HG02571 (cell line): ENCODE results near the gene COMMD7.
"Not testable (repeated sequence)": the region's sequence is repeated elsewhere in the genome, so short reads cannot be mapped to it uniquely, and the experiment has no call there.

Source experiments
- ATAC-seq: cut with Tn5 transposase; IDR thresholded peaks from one replicate; pipeline ENCODE4 v1.9.1; 2021; ENCODE audit warnings: mild to moderate bottlenecking, moderate library complexity; ENCODE audit not compliant: unreplicated experiment

The COMMD7 gene

DNA sequence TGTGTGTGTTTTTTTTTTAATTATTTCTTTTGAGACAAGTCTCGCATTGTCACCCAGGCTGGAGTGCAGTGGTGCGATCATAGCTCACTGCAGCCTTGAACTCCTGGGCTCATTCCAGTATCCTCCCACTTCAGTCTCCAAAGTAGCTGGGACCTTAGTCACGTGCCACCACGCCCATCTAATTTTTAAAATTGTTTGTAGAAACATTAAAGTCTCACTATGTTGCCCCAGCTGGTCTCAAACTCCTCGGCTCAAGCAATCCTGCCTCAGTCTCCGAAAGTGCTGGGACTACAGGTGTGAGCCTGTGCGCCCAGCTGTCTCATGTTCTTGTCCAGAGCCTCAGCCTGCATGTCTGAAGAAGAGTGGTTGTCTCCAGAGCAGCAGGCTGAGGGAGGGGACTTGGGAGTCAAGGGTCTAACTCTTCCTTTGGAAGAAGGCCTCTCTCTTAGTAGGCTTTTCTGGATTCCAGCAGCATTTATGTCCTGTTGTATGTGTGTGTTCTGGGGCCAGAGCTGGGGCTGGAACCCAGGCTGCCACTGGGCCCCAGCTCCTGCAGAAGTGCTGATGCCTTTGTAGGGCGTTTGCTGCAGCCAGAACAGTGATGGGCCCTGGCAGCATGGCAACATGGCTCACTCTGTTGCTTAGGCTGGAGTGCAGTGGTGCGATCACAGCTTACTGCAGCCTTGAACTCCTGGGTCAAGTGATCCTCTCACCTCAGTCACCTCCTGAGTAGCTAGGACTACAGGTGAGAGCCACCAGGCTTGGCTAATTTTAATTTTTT is 24.3 kb upstream of the COMMD7 start:
- no peak for ATAC-seq

DNA sequence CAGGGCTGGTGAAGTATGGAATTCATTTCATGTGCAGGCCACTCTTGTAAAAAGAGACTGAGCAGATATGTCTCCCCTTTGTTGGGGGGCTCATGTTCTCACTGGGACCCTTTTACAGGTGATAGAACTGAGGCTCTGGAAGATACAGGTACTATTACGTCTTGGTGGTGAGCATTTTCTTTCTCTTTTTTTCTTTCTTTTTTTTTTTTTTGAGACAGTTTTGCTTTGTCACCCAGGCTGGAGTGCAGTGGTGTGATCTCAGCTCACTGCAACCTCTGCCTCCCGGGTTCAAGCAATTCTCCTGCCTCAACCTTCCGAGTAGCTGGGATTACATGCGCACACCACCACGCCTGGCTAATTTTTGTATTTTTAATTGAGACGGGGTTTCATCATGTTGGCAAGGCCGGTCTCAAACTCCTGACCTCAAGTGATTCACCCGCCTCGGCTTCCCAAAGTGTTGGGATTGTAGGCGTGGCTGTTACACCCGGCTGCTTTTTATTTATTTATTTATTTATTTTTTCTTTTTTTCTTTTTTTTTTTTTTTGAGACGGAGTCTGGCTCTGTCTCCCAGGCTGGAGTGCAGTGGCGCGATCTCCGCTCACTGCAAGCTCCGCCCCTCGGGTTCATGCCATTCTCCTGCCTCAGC is 22.1 kb upstream of the COMMD7 start:
- not testable (repeated sequence) for ATAC-seq

DNA sequence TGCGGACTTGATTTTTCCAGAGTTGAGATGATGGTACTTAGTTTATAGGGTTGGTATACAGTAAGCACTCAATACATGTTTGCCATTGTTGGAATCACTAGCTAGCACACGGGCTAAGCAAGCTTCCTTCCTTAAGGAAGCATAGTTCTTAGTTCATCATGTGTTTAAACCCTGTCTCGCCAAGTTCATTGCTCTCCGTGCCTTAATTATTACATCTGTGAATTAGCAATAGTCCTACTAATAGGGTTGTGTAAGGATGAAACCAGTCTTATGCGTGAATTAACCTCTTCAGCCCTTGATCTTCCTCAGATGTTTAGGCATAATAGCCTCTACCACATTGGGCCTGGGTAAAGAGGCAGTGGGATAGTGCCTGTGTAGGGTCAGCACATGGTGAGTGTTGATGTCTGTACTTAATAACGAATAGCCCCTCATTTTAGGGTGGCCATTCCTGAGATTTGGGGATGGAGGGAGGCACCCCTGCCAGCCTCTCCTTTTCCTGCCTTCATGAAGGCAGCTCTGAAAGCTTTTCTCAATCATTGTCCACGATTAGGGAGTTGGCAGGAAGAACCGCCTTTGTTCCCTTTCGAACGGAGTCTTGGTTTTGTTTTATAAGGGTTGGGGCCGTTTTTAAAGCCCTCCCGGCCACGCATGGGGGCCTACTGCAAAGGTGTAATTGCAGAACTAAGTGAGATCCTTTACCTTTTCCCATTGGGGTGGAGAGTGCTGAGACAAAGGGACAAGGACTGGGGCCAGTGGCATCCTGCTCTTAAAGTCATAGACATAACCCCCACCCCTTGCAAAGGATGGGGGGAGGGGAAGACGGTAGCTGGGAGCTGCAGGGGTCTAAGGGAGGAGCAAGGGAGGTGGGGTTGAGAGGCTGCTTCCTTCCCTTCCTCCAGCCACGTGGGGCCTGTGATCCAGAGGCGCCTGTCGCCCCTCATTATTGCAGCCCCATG is 21.0 kb upstream of the COMMD7 start:
- ATAC-seq, result no peak

DNA sequence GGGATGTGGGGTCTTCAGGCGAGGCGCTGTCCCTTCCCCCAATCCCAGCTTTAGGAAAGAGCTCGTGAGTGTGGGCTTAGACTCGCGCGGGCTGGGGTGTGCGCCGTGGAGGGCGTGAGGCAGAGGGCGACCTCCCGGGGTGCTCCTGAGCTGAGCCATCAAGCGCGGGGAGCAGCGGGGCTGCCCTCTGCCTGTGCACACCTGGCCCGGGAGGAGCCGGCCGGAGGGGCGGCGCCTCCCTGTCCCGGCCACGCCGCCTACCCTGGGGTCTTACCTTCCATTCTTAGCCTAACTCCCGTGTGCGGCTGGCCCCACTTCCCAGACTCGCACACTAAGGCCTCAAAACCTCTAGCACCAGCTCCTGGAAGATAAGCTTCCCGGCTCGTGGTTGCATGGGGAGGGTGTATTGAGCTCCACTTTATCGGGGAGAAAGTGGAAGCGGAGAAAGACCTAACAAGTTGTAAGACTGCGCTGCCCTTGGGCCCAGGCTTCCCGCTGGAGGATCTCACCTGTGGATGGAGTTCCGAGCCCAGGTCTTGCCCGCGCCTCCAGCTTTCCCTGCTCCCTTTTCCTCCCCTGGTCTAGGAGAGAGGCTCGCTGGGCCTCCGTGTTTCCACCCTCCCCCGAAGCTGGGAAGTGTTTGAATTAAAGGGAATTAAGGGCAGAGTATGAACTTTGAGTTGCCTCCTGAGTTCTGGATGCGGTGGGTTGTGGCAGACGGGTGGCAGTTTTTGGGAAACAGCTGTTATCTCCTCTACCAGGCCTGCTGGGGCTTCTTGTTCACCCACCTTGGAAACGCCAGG is 20.1 kb upstream of the COMMD7 start:
- no peak for ATAC-seq

DNA sequence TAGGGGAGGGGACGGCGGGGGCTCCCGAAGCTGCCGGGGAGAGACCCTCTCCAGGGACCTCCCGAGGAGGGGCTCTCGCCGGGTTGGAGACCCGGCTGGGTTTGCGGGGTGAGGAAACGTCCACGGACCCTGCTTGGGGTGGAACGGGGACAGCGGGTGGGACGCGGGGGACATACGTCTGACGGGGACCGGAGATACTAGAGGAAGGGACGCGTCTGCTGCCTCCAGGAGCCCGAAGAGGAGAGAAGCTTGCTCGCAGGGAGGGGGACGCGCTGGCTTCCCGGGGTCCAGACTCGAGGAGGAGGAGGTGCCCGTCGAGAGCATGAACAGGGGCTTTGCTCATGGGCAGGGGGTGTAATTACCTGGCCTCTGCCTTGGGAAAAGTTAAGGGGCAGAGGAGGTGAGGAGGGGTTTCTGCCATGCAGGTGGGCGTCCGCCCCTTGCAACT is 19.5 kb upstream of the COMMD7 start:
- ATAC-seq, result no peak

DNA sequence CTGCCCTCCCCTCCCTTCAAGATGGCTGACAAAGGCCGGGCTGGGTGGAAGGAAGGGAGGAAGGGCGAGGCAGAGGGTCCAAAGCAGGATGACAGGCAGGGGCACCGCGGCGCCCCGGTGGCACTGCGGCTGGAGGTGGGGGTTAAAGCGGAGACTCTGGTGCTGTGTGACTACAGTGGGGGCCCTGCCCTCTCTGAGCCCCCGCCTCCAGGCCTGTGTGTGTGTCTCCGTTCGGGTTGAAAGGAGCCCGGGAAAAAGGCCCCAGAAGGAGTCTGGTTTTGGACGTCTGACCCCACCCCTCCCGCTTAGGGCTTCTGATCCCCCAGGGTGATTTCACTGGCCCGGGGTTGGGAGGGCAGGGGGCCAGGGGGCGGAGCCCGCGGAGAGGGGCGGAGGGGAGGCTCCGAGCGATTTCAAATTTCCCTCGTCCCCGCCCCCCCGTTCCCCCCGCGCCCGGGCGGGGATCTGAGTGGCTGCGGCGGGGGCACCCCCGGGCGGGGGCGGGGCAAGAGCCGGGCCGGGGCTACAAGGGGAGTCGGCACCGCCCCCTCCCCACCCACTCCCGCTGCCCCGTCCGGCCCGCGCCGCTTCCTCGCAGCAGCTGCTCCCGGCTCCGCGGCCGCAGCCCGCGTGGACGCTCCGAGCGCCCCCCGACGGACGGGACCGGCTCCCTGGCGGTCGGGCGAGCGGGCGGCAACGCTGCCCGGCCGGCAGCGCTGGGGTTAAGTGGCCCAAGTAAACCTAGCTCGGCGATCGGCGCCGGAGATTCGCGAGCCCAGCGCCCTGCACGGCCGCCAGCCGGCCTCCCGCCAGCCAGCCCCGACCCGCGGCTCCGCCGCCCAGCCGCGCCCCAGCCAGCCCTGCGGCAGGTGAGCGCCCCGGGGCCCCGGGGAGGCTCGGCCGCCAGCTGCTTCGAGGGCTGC is 18.8 kb upstream of the COMMD7 start, which contains the start of gene DNMT3B:
TSS of gene DNMT3B (plus strand) at position 555 of the 923 bp plus-strand sequence. CDS start 17,939 bp downstream, outside the sequence.
- ATAC-seq, result no peak

DNA sequence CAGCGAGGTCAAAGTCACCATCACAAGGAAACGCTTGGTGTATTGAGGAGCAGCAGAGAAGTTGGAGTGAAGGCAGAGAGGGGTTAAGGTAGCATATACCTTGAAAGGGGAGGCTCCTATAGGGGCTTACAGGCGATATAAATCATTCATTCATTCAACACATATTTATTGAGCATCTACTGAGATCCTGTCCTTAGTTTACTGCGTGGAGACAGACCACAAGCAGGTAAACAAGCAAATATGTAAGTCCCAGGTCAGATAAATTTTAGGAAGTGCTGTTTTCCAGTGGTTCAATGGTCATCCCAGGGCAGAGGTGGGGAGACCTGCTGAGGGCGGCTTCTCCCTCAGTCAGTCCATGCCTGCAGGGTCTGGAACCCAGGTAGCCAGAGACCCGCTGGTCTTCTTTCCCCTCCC is 18.2 kb upstream of the COMMD7 start:
- no peak for ATAC-seq

DNA sequence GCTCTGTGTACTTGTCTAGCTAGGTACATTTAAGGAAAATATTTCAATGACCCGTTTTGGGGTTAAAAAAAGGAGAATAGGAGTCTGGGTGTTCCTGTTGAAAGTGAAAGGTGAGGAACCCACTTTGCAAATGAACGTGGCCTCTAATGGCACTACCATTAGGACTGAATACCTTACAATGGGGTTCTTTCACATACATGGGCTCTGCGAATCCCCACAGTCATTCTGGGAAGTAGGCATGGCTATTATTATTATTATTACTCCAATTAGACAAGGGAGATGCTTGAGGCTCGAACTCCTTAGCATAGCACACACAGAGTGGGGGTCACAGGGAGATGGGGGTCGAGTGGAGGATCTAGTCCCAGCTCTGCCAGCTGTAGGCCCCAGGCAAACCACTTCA is 12.9 kb upstream of the COMMD7 start:
- no peak for ATAC-seq

DNA sequence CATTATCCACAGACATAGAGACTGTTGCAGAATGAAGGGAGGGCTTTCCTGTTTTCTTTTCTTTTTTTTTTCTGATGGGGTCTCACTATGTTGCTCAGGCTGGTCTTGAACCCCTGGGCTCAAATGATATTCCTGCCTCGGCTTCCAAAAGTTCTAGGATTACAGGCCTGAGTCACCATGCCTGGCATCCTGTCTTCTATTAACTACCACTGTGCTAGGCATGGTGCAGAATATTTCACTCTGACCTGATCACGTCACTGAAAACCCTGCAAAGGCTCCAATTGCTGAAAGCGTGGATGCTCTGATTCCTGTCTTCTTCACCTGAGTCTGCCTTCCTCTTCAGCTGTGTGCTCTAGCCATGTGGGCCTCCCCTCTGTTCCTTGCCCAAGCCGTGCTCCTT is 10.5 kb upstream of the COMMD7 start:
- ATAC-seq, result no peak

DNA sequence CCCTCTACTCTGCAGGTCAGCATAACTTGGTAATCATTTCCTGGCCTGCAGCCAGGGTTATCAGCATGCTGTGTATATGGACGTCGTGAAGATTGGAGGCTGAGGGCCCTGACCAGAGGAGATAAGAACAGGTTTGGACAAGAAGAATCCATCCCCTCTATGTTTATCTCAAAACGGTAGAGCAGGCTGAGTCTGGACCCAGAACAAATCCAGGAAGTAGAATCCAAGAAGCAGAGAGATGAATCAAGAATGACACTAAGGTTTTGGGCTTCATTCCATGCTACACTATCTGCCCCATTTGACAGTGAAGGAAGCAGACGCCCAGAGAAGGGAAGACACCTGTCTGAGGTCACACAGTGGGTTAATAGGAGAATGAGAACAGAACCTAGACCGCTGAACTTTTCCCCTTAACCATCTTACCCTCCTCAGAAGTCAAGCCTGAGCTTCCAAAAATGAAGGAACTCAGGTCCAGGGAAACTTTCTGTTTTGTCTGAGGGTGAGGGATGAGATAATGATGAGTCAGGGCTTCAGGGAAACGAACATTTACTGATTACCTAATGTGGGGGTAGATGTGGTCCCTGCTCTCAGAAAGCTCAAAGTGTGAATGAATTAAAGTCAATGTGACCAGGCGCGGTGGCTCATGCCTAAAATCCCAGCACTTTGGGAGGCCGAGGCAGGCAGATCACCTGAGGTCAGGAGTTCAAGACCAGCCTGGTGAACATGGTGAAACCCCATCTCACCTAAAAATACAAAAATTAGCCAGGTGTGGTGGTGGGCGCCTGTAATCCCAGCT is 9.4 kb upstream of the COMMD7 start:
- no peak for ATAC-seq

DNA sequence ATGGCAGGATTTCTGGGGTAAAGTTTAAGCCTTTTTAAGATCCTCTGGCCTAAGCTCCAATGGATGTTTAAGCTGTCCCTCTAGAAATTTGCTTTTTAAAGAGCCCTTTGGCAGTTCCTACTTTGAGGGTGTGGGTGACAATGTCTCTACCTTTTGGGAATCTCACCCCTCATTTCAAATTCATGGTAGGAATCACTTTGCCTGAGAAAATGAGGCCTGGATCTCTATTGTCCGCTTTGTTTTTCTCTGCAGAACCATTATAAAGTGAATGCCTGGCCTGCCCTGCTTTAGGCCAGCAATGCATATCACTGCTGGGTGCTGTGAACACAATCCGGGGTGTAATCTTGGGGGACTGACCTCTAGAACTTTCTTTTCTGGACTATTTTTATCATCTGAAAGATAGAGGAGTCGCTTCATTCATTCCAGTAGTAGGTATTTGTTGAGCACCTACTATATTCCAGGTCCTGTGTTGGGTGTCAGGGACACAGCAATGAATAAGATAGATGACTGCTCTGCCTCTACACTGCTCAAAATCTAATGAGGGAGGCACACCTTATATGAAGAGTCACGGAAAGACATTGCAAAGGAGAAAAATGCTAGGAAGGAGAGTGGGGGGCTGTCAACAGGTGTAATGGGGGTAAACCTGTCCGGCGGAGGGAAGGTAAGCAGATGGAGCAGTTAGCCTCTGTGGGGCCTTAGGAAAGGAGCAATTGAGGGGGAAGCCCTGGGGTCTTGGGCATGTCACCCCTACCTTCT is 8.6 kb upstream of the COMMD7 start:
- ATAC-seq, result no peak

DNA sequence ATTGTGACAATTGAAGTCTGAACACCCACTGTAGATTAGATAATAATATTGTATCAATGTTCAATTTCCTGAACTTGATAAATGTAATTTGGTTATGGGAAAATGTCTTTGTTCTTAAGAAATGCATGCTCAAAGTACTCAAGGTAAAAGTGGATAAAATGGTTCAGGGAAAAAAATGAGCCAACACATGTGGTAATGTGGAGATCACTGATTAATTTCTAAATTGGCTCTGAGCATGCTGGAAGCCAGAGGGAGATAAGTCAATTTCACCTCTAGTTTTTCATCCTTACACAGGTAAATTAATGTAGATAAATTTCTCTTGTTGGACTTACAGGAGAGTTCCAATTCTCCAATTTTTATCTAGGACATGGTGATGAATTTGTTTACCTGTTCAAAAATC is 8.0 kb upstream of the COMMD7 start:
- ATAC-seq, result no peak

DNA sequence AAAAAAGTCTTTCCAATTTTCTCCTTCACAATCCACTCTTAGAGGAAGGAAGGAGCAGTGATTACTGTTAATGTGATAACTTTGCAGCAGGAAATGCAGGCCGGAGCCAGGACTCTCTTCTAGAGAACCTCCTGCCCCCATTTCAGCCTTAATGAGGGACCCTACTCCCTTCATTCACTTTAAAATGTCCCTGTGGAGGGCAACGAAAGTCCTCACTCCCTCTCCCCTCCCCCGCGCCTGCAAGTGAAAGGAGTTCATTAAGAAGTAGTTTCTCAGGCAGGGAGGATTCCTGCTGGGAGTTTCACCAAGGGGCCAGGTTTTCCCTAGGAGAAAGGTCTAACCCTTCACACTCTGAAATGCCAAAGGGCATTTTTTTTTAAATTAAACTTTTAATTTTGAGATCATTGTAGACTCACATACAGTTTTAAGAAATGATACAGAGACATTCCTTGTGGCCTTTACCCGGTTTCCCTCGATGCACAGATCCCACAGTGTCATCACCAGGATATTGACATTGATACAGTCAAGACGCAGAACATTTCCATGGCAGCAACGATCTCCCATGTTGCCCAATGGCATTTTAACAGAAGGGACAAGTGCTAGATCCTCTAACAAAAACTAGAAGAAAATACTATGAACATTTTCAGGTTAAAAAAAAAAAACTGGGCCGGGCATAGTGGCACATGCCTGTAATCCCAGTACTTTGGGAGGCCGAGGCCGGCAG is 6.8 kb upstream of the COMMD7 start:
- no peak for ATAC-seq

DNA sequence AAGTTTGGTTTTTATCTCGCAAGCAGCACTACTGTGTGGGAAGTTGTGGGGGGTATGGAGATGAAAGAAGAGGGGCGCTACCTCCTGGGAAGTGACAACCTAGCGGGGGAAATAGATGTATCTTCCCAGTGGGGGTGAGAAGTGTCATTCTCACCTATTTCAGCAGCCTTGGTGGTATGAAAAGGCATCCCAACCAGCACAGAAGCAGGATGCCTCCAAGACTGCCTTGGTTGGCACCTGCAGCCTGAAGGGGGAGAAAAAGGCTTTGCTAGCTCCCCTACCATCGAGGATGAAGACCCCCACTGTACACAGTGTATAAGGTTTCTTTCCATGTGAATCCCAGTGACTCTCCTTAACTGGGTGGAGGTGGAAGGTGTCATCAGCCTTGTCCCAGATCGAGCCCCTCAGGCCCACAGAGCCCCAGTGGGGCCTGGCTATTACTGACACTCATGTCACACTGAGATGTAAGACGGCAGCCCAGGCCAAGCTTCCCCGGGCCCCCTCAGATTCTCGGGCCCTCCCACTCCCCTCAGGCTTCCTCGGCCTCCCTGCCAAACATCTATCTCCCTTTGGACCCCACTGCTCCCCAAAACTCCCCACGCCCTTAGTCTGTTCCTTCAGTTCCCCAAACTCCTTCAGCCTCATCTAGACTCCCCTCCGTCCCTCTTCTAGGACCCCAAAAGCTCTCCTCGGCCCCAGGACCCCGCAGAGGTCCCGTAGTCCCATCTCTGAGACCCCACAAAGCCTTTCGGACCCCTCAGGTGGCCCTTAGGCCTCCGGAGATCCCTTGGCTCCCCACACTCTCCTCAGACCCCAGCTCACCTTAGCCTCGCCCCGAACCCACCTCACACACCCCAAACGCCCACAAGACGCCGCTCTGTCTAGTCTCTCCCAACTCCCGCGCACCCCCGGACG is 688 bp downstream of the COMMD7 start:
- no peak for ATAC-seq

DNA sequence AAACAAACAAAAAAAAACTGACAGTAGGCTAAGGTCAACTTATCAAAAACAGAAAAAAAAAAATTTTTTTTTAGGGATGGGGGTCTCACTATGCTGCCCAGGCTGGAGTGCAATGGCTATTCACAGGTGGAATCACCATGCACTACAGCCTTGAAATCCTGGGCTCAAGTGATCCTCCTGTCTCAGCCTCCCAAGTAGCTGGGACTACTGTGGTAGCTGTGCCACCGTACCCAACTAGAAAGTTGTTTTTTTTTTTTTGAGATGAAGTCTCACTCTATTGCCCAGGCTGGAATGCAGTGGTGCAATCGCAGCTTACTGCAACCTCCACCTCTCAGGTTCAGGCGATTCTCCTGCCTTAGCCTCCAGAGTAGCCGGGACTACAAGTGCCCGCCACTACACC is 2.1 kb downstream of the COMMD7 start:
- ATAC-seq, result no peak
